Stimulated activated CD8-positive, alpha-beta memory T cell treated with anti-CD3 and anti-CD28 coated beads, Interleukin-15, amount 100 ng/mL, for 24 hours (primary cell): ENCODE measurements around the gene GNG3.
"Not testable (repeated sequence)": the region's sequence is repeated elsewhere in the genome, so short reads cannot be mapped to it uniquely, and the experiment has no call there.

Experiments
- DNase-seq: peaks from one replicate; pipeline ENCODE4 v3.0.0-alpha.2; 2020; ENCODE audit warnings: low read depth

GNG3 gene

DNA sequence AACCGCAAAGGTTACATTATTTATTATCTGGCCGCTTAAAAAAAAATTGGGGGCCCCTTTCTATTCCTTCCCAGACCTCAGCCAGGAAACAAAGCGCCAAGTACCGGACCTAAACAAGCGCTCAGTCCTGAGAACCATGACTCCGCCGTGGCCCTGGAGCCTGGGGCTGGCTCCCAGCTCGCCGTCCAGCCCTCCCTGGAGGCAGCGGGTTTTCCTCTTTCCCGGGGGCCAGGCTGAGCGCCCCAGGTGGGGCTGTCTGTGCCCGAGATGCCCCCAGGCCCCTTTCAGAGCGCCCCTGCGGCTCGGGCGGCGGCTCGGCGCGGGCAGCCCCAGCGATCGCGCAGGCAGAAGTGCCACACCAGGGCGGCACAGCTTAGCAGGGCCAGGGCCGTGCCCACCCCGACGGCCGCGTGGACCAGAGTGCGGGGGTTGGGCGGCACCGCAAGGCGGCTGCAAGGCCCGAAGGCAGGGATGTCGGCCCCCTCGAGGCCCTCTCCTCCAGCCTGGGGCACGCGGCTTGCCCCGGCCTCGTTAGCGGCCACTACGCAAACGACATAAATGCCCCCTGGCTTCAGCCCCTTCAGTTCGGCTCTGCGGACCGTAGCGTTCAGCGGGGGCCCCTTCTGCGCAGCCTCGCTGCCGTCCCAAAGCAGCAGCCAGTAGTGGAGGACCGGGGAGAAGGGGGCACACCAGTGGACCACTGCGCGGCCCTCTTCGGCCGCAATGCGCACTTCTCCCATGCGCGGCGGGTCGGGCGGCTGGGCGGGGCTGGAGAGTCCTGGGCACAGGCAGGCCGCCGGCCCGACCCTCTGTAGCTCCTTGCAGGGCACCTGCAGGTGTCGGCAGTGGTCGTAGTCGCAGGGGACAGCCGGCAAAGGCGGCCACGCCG, 19.7 kb upstream of the GNG3 start:
- DNase-seq, result no peak

DNA sequence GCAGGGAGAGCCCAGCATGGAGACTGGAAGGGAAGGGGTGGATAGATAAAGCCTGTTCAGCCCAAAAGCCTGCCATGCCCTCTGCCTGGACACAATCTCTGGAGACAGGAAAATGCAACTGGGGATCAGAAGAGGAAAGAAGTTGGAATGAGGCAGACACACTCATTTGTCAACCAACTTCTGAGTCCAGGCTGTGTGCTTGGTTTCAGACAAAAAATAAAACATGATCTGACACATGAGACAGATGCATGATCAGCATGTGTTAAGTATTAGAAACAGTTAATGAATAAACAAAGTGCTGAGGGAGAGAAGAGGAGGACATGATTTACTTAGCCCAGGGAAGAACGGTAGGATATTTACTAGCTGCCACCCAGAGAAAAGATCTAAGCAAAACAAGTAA, 19.0 kb upstream of the GNG3 start:
- DNase-seq, result no peak

DNA sequence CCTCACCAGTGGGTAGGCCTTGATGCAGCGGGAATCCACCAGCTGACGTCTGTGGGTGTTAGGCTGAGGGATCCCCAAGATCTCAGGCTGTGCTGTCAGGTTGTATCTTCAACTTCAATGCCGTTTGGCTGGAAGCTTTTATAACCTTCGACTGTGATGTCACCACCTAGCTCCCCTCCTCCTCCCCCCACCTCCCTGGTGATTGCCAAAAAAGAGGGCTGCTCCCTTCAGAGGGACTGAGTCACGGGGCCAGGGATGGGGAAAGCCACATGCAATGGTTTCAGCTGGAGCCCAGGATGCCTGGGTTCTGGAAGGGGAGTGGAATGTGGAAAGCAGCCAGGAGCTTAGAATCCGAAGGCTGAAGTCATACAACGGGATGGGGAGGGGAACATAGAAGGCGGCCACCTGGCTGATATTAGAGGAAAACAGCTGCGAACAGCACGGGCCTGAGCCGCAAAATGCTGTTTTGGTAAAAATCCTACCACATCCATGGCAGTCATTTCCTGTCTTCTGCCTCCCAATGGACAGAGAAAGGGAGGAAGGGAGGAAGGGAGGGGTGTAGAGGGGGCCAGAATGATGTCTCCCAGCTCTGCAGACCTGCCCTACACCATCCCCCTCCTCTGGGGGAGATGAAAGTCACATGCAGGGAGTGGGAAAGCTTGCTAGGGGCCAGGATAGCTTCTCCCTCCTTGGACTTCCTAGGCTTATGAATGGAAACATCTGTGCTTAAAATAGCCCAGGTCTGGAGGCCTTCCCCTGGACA, 17.9 kb upstream of the GNG3 start, which contains the start of gene LRRN4CL:
Gene LRRN4CL, minus strand, starts transcription at position 110 of the 763 bp plus-strand sequence. CDS start 1,022 bp downstream, outside the sequence.
- no peak for DNase-seq

DNA sequence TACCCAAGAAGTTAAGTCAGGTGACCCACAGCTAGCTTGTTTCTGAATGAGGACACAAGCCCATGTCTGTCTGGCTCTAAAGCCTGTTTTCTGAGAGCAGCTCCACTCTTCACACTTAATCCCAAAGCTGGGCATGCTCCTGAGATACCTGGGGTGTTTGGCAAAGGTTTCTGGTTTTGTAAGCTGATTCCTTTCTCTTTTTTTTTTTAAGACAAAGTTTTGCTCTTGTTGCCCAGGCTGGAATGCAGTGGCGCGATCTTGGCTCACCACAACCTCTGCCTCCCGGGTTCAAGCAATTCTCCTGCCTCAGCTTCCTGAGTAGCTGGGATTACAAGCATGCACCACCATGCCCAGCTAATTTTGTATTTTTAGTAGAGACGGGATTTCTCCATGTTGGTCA, 13.9 kb upstream of the GNG3 start:
- not testable (repeated sequence) for DNase-seq

DNA sequence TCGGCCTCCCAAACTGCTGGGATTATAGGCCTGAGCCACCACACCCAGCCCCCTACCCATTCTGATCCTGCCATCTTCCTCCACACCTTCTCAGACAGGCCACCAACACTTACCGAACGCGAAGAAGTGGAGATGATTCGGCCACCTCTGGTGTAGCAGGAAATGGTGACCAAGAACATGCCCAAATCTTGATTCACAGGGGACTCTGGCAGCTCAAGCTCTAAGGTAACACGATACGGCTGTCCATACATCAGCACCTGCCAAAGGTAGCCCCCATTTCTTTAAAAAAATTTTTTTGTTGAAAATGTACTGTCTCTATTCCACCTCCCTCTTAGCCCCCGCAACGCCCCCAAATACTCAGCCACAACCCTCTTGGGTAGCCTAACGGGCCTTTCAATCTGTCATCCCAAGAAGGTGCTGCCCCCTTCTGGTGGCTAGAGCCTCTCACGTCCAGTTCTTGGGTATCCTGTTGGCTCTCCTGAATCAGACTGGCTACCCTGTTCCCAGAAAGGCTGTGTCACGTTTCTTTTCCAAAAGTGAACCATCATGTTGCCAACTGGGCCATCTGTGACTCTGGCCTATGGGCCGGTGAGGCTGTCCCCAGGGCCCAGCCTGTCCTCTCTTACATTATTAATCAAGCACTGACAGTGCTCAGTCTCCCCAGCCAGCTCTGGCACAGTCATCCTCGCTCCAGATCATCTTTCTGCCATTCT, 12.9 kb upstream of the GNG3 start:
- DNase-seq, result peak; percentile 30

DNA sequence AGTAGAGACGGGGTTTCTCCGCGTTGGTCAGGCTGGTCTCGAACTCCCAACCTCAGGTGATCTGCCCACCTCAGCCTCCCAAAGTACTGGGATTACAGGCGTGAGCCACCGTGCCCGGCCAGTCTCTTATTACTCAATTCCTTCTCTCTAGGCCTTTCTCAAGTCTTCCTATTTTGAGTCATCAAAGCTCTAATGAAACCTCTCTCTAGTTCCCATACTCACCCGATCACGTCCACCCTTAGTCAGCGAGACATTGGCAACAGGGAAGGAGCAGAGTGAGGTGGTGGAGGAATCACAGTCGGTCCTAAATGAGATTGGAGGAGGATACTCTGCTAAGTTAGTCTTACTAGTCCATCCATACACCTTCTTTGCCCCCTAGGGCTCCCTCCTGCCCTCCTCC, 5.2 kb upstream of the GNG3 start:
- no peak for DNase-seq

DNA sequence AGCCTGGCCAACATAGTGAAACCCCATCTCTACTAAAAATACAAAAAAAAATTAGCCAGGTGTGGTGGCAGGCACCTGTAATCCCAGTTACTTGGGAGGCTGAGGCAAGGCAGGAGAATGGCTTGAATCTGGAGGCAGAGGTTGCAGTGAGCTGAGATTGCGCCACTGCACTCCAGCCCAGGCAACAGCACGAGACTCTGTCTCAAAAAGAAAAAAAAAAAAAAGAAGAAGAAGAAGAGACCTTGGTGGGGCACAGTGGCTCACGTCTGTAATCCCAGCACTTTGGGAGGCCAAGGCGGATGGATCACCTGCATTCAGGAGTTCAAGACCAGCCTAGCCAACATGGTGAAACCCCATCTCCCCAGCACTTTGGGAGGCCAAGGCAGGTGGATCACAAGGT, 3.6 kb upstream of the GNG3 start:
- not testable (repeated sequence) for DNase-seq

DNA sequence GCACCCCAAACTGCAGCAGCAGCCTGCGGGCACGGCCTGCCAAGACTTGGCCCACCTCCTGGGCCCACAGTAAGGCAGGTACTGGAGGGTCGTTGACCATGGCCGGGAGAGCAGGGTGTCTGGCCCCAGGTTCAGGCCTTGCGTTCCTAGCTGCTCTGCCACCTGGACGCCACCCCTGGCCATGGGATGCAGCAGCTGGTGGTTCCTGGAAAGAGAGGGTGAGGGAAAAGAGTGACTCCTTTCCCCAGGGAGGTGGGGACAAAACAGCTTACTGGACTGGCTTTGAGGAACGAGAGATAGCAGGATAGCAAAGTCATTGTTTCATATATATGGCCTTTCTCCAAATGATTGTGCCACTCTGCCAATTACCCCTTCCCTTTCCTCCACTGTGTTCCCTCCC, 2.1 kb upstream of the GNG3 start:
- no peak for DNase-seq

DNA sequence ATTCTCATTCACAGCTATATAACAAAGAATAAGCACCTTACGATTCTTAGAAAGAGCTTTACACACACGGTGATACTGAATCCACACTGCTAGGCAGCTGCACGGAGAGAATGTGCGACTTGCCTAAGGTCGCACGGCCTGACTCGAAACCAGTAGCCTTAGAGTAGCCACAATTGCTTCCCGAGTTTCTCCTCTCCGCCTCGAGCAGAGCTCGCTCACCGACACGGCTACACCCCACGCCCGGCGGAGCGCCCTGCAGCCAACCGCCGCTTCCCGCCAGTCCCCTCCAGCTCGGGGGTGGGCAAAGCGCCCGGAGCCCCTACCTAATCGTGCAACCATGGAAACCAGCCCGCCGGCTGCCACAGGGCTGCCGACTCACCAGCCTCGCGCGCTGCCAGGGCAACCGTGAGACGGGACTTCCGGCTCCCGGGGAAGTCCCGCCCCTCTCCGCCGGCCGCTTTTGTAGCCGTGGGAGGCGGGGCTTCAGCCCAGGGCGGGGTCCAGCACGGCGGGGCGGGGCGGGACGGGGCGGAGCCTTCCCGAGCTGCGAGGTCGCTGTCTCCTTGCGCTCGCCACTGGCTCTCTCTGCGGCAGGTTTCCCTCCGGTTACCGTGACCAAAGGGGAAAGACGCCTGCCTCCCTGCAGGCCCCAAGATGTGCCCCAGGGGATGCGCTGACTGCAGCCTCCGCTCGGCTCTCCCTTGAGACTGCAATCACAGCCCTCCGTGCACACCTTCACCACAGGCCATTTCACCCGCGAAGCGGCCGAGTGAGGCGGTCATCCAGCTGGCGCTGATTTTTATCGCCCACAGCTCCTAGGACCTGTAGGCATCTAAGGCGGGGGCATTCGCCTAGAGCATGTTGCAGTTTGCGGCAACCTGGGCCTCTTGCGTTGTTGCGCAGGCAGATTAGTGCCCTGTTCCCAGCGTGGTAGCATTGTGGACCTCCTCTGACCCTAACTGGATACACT, 1.3 kb upstream of the GNG3 start:
- peak; percentile 94 for DNase-seq

DNA sequence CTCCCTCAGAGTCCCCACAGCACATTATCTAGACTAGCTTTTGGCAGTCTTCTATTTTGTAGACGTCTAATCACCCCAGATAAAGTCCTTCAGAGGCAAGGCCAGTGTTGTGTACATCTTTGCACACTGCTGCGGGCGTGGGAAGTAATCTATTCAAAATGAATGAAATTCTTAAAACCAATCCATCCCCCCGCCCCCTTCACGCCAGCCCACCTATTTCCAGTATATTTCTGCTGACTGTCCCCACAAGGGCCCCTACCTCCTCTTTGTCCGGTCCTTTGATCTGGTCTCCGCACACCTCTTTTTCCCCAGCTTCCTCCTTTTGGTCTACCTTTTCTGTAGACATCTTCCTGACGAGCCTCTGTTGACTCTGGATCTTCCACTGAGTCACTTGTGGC, 627 bp upstream of the GNG3 start:
- DNase-seq, result no peak

DNA sequence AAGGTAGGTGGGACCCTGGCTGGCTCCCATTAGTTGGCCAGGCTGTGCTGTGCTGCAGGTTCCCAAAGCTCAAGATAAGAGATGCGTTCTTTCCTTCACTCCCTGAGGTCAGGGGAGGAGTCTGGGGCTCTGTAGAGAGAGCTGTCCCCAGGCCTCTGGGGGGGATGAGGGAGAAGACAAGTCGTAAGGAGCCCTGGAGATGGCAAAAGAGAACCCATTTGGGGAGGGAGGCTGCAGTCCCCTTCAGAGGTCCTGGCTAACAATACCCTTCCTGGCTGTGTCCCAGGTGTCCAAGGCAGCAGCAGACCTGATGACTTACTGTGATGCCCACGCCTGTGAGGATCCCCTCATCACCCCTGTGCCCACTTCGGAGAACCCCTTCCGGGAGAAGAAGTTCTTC, 916 bp downstream of the GNG3 start:
- DNase-seq, result no peak

DNA sequence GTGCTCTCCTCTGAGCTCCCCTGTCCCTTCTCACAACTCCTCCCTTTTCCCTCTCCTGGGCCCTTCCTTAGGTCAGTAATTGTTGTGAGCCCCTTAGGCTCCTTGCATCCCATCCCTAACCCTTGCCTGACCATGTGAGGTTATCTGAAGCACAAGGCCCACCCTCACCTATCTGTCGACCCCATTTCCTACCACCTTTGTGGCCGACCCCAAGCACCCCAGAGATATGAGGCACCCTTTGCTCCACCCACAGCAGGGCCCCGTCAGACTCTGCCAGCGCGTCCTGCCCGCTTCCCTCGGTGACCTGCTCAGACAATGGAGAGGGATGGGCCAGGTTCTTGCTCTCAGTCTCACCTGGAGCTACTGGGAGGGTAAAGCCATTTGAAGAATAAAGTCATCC, 1.3 kb downstream of the GNG3 start:
- DNase-seq, result no peak

DNA sequence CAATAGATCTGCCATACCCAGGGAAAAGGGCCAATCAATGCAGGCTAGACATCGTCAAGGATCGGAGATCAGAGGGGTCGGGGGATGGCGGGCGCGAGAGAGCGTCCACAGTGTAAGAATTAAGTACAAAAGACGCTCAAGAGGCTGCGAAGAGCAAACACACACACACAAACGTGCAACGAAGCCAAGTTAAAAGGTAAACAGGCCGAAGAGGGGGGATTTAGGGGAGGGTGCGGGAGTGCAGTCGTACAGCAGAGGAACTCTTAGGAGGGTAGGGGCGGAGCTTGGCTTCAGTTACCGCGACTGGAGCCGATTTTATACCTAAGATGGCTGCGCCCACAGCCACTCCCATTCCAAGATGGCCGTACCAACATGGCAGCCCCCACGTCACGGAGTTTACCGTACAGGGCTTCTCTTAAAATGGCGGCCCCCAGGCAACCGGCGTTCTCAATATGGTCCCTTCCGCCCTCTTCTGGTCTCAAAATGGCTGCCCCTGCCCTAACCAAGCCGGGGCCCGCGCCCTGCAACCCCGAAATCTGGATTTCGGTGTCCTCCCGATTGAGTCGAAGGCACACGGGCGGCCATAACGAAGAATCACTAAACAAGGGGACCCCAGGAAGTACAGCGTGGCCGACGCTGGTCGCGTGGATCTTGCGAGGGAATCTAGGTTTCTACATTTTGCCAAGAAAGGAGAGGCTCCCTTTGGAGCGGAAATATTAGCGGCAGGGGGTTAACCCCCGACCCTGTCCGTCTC, 1.9 kb downstream of the GNG3 start:
- DNase-seq, result peak; percentile 70

DNA sequence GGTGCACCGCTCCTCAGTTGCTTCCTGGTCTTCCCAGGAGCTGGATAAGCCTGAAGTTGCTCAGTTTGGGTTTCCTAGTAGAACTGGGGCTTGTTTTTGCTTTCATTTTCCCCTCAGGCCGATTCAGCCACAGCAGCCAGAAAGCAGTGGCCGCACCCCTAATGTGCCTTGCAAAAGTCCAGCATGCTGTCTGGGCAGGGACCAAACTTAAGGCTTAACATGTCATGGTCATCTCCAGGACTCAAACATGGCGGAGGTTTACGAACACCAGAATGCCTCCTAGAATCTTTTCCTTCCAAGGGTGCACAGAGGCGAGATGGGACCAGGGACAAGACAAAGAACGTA, 2.5 kb downstream of the GNG3 start:
- no peak for DNase-seq

DNA sequence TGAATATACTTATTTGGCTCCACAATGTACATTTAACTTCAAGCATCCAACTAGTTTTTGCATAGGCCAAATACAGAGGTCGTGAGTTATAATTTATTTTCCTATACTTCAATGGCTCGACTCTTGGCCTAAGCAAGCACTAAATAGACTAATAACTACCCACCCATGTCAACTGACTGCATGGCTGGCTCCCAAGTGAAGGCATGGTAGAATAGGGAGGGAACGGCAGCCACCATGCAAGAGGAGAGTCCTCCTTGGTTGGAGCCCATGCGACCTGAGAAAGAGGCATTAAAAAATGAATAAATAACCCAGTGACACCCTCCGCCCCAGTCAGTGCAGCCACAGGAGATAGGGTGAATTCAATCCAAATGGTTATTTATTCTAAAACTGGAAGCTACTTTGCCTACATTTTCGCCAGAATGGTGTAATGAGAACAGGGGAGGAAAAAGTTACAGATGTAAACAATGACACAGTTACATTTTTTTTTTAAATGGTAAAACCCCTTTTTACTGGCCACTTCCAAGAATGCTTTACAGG, 4.9 kb downstream of the GNG3 start:
- DNase-seq, result no peak

DNA sequence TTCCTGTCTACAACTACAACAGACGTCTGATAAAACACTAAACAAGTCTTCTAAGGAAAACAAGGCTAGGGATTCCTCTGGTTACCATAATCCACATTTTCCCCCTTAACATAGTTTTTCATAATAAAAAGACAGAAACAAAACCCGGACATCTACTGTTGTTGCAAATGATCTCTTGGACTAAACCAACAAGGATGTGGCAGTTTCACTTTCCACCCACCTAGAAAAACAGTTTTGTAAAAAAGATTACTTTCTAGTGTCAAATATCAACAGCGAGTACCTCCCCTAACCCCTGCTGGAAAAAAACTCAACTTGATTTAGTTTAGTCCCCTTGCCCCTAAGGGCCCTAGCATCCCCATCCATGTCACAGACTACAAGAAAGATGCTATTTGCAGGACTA, 5.4 kb downstream of the GNG3 start:
- no peak for DNase-seq

DNA sequence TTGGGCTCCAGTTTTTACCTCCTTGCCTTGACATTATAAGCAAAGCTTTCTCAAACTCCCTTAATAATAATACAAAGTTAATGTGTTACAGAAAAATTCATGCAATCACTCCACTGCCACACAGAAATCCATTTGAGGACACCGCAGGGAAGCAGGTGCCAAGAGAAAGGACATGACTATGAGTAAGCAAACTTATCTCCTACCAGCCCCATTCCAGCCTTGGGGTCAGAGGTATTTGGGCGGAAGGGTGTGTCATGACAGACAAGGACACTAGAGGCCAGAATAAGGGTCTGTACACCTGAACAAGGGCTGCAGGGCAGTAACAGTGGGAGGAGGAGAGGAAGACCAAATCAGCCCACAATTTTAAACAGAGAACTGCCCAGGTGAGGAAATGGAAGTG, 5.9 kb downstream of the GNG3 start:
- no peak for DNase-seq

DNA sequence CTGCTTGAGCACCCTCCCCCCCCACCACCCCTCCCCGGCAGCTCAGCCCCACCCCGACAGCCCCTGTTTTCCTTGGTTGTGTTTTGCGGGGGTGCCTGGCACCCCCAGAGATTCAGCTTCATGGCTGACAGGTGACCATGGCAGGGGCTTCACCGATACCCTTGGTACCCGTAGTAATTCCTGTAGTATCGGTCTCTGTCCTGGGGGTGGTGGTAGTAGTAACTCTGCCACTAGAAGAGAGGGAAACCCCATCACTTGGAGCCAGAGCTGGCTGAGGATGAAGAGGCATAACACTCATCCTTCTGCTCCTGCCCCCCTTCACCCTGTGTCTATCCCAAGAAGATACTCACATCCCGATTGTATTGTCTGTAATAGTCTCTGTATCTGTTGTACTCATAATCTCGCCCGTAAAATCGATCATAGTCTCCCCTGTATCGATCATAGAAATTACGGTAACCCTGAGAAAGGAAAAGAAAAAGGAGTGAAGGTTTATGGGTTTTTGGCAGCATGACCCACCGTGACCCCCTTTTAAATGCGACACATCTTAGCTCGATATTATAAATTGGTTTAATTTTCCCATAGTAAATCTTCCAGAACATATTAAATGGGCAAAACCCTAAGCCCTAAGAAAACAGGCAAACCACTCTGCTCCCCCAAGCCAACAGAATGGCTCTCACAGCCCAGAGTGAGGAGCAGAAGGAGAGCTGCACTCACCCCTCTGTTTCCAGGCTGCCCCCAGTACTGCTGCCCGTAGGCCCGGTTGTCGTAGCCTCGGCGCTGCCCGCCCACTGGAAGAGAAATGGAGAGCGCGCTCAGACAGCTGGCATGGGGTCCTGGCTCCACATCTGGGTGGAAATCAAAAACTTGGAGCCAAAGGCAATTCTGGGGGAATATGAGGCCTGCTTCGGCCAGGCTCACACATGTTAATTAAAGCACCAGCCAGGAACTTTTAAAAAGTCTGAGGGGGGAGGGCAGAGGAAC, 8.0 kb downstream of the GNG3 start:
- DNase-seq, result no peak

DNA sequence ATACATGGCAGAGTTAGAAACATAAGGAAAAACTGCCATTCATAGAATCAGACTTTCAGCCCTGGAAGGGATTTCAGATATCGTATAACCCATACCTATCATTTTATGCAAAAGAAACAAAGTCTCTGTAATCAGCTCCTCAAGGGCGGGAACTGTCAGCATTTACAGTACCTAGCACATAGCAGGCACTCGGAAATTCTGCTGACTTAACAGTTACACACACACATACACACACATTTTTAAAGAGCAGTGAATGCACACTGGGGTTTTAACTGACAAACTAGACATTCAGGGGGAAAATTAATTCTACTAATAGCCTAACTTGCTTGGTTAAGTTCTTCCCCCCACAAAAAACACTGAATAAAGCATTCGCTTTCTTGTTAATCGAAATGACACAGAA, 8.7 kb downstream of the GNG3 start:
- DNase-seq, result no peak
